ENCODE results near the gene PIK3C2B. TPM values are rescaled to one million over a fixed set of nuclear protein-coding genes. Genes with fewer than 3 reads are reported as not detected.
A peak's percentile ranks its signal among the peaks of the same experiment; 100 is the strongest.

PIK3C2B gene
- total RNA-seq, 4 donors from 2014 or later, result 68.5 to 162 (median 134) TPM

DNA sequence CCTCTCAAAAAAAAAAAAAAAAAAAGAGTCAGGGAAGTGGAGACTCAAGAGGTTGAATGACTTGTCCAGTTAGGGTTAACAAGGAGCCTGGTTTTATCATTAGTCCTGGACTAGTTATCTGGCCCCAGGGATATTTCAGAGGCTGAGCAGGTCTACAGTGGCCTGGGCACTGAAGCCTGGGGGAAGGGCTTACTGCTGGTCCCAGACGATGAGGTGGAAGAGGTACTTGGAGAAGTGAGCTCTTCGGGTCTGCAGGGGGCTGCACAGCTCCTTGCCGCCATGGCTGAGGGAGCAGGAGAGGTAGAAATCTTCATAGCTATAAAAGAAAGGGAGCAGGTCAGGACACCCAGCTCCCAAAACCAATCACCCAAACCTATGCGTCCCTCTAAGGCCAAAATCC, 40.1 kb downstream of the PIK3C2B start:
- TF ChIP-seq, protein P1, sequence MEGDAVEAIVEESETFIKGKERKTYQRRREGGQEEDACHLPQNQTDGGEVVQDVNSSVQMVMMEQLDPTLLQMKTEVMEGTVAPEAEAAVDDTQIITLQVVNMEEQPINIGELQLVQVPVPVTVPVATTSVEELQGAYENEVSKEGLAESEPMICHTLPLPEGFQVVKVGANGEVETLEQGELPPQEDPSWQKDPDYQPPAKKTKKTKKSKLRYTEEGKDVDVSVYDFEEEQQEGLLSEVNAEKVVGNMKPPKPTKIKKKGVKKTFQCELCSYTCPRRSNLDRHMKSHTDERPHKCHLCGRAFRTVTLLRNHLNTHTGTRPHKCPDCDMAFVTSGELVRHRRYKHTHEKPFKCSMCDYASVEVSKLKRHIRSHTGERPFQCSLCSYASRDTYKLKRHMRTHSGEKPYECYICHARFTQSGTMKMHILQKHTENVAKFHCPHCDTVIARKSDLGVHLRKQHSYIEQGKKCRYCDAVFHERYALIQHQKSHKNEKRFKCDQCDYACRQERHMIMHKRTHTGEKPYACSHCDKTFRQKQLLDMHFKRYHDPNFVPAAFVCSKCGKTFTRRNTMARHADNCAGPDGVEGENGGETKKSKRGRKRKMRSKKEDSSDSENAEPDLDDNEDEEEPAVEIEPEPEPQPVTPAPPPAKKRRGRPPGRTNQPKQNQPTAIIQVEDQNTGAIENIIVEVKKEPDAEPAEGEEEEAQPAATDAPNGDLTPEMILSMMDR (IDR thresholded peaks at IDR 0.05), result no peak
- TF ChIP-seq POLR2A (IDR thresholded peaks at IDR 0.05), result no peak
- Histone ChIP-seq H3K4me3 (no peak overlapping the region), H3K27me3 (no peaks in the 10 kb centered on the region), H3K27ac (no peak overlapping the region), H3K9me3 (no peaks in the 10 kb centered on the region), H3K4me1 (peaks cover 0 to 34% (median 20%) of the 10 kb centered on the region in 4 donors), H3K36me3 (peaks cover 0 to 53% (median 0%) of the 10 kb centered on the region in 3 donors)
- no peak for DNase-seq

DNA sequence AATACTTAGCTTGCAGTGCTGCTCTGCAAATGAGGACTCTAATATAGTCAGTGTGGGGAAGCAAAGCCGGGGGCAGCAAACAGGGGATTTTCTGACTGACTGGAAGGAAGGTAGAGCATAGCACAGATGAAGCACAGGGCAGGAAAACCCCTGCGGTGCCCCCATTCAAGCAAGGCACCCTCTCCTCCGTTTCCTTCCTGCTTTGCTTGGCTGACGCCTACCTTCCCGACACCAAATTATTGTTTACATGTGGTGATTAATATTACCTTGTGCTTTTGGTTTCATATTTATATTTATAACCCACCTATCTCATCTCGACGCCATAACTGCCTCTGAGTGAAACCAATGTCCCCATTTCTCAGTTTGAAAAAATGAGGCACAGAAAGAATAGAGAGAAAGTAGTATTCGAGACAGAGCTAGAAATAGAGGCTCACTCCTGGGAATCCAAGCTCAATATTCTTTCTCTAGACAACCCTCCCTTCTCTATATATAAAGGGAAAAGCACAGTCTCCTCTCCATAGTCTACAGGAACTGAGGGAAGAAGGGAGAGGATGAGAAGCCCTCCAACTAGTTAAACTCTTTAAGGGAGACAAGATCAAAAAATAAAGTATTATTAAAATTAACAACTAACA, 41.3 kb downstream of the PIK3C2B start:
- DNase-seq, result peak in 2 of 3 donors; percentile 75 to 83
- Histone ChIP-seq H3K4me1 (peaks cover 0 to 40% (median 23%) of the 10 kb centered on the region in 4 donors), H3K27ac (peak overlapping the region; percentile 63 to 96 (median 86)), H3K4me3 (no peak overlapping the region), H3K27me3 (no peaks in the 10 kb centered on the region), H3K36me3 (peaks cover 0 to 43% (median 0%) of the 10 kb centered on the region in 3 donors), H3K9me3 (no peaks in the 10 kb centered on the region)
- TF ChIP-seq, protein P1 (IDR thresholded peaks at IDR 0.05), result no peak
- no peak for TF ChIP-seq POLR2A (IDR thresholded peaks at IDR 0.05)

DNA sequence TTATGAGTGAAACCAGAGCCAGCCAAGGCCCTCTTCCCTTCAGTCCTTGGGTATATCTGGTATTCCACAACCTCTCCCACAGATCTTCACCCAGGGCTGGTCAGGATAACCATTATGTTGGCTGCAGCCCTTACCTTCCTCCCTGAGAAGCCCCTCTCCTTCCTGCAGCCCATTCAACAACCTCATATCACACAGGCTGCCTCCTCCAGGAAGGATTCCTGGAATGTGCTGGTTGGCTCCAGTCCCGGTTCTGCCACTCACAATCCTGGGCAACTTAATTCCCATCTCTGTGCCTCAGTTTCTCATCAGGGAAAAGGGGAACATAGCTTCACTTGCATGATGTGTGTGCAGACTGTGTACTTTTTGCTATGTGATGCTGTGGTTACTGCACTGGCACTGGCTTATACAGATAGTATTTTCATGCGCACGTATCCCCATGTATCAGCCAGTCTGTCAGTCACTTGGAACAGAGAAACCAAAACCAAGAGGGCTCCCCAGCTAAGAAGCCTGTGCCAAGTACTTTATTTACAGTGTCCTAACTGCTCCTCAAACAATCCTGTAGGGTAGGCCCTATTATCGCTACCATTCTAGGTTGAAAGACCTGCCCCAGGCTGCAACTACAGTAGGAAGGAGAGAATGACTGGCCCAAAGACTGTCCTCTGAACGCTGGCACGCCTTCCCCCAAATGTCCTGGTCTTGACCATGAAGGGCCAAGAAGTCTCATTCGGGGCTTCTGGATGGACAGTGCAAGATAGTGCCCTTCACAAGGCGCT, 43.1 kb downstream of the PIK3C2B start:
- Histone ChIP-seq H3K27ac (peak overlapping the region in 3 of 4 donors; percentile 83 to 96 (median 88)), H3K9me3 (no peaks in the 10 kb centered on the region), H3K27me3 (no peaks in the 10 kb centered on the region), H3K4me3 (no peak overlapping the region), H3K4me1 (peaks cover 3 to 53% (median 23%) of the 10 kb centered on the region in 4 donors), H3K36me3 (peaks cover 0 to 38% (median 0%) of the 10 kb centered on the region in 3 donors)
- no peak for DNase-seq
- TF ChIP-seq, protein P1 (IDR thresholded peaks at IDR 0.05), result no peak
- no peak for TF ChIP-seq POLR2A (IDR thresholded peaks at IDR 0.05)

DNA sequence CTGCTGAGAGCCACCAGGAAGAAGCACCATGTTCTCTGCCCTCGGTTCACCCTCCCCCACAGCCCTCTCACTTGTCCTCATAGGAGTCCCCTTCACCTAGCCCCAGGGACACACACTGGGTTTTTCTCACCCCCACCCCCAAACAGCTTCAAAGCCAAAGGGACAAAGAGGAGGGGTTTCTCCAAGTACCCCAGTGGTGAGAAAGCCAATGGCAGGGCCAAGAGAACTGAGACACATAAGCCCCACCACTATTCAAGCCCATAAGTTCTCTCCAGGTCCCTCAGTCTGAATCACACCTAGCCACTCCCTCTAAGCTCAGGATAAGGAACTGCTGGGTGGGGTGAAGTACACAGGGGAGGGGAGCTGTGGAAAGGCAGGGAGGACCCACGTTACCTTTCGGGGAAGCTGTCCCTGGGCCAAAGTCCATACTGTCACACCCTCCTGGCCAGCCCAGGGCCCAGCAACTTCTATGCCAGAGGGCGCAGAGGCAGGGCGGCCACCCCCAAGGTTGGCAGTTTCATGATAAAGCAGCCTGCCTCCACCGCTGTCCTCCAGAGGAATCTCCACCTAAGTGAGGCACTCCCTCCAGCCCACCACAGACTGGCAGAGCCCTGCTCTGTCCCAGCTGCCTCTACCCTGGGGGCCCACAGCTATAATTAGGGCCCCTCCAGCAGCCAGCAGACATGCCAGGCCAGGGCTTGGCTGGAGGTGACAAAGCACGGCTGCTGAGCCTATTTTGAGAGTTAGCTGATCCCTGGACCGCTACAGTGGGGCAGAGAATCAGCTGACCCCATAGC, 43.9 kb downstream of the PIK3C2B start:
- peak in 2 of 3 donors; percentile 91 to 94 for DNase-seq
- Histone ChIP-seq H3K36me3 (peaks cover 0 to 42% (median 0%) of the 10 kb centered on the region in 3 donors), H3K4me1 (peaks cover 4 to 60% (median 23%) of the 10 kb centered on the region in 4 donors), H3K27me3 (no peaks in the 10 kb centered on the region), H3K4me3 (peak overlapping the region in 2 of 4 donors; percentile 21 to 24), H3K9me3 (no peaks in the 10 kb centered on the region), H3K27ac (peak overlapping the region in 3 of 4 donors; percentile 83 to 96 (median 88))
- TF ChIP-seq POLR2A (IDR thresholded peaks at IDR 0.05), result peak; percentile 86 to 91
- TF ChIP-seq, protein P1 (IDR thresholded peaks at IDR 0.05), result peak in 2 of 6 experiments; percentile 10 to 27

DNA sequence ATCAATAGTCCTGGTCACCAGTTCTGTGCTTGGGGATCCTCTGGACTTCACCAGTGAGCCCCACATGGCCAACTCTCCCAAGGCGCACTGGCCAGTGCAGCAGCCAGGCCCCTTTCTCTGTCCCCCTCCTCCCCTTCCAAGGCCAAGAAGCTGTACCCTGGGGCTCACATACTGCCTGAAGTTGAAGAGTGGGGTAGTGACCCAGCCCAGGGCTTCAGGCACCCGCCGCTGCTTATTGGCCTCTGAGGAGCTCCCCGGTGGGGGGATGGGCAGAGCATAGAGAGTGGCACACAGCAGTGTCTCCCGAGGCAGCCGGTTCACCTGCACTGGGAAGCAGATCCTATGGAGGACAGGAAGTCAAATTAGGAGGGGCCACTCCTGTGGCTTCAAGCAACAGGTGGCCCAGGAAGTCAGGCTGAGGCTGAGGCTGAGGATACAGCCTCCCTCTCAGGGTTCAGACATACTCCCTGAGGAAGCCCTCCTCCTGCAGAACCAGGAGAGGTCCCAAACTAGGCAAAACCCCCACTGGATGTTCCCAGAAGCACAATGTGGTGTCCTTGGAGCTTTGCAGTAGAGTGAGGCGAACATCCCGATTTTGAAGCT, 44.8 kb downstream of the PIK3C2B start:
- DNase-seq, result no peak
- Histone ChIP-seq H3K9me3 (no peaks in the 10 kb centered on the region), H3K27ac (peak overlapping the region; percentile 21 to 96 (median 86)), H3K4me1 (peaks cover 4 to 60% (median 23%) of the 10 kb centered on the region in 4 donors), H3K36me3 (peaks cover 0 to 43% (median 0%) of the 10 kb centered on the region in 3 donors), H3K27me3 (no peaks in the 10 kb centered on the region), H3K4me3 (peak overlapping the region in 2 of 4 donors; percentile 21 to 24)
- TF ChIP-seq, protein P1 (IDR thresholded peaks at IDR 0.05), result no peak
- no peak for TF ChIP-seq POLR2A (IDR thresholded peaks at IDR 0.05)

Measured in Peyer's patch (tissue), 4 donors.